GM08714 (cell line): ENCODE measurements around the gene GLOD4.
"Not testable (repeated sequence)": the region's sequence is repeated elsewhere in the genome, so short reads cannot be mapped to it uniquely, and the experiment has no call there.

Experiments used
- H3K4me3 ChIP-seq: fragments of 200-500 bp; sonication (Bioruptor generic); 2 replicates; pipeline ENCODE4 v1.5.1; 2014; ENCODE audit warnings: mild to moderate bottlenecking, low read length, inconsistent platforms
- ZNF274 ChIP-seq: IDR thresholded peaks from 2 replicates; pipeline ENCODE4 v1.6.1; 2012; ENCODE audit warnings: mild to moderate bottlenecking, low read depth, low read length

Gene GLOD4

GRCh38 chr17:806781-807522, 24.9 kb upstream of the GLOD4 start:
- no peak overlapping the region for H3K4me3 ChIP-seq
- TF ChIP-seq ZNF274: no peak

GRCh38 chr17:806346-806745, 24.3 kb upstream of the GLOD4 start:
- no peak for TF ChIP-seq ZNF274

GRCh38 chr17:805886-806285, 23.8 kb upstream of the GLOD4 start:
- not testable (repeated sequence) for H3K4me3 ChIP-seq

More at GRCh38 chr17:806346-806745, 24.3 kb upstream of the GLOD4 start:
- no peak overlapping the region for H3K4me3 ChIP-seq

- no peak for TF ChIP-seq ZNF274
- no peak overlapping the region for H3K4me3 ChIP-seq
Measured at GRCh38 chr17:804541-805435, 22.7 kb upstream of the GLOD4 start.

- no peak overlapping the region for H3K4me3 ChIP-seq
- TF ChIP-seq ZNF274: no peak
Measured at GRCh38 chr17:802901-803881, 21.1 kb upstream of the GLOD4 start.

- TF ChIP-seq ZNF274: no peak
Measured at GRCh38 chr17:802481-802880, 20.4 kb upstream of the GLOD4 start.

GRCh38 chr17:801660-802059, 19.6 kb upstream of the GLOD4 start:
- no peak overlapping the region for H3K4me3 ChIP-seq
- TF ChIP-seq ZNF274: no peak

More at GRCh38 chr17:802481-802880, 20.4 kb upstream of the GLOD4 start:
- no peak overlapping the region for H3K4me3 ChIP-seq

GRCh38 chr17:800446-801242, 18.6 kb upstream of the GLOD4 start:
- no peak for TF ChIP-seq ZNF274
- H3K4me3 ChIP-seq: no peak overlapping the region

- H3K4me3 ChIP-seq: no peak overlapping the region
- TF ChIP-seq ZNF274: no peak
Measured at GRCh38 chr17:799261-799660, 17.2 kb upstream of the GLOD4 start.

- no peak for TF ChIP-seq ZNF274
- H3K4me3 ChIP-seq: no peak overlapping the region
Measured at GRCh38 chr17:798246-798645, 16.2 kb upstream of the GLOD4 start.

- no peak overlapping the region for H3K4me3 ChIP-seq
- no peak for TF ChIP-seq ZNF274
Measured at GRCh38 chr17:797236-797840, 15.3 kb upstream of the GLOD4 start.

GRCh38 chr17:796609-797008, 14.5 kb upstream of the GLOD4 start:
- no peak for TF ChIP-seq ZNF274
- no peak overlapping the region for H3K4me3 ChIP-seq

- TF ChIP-seq ZNF274: no peak
- H3K4me3 ChIP-seq: no peak overlapping the region
Measured at GRCh38 chr17:795721-796120, 13.6 kb upstream of the GLOD4 start.
